Common myeloid progenitor, CD34-positive (primary cell): Measurements from ENCODE around the gene CELF2.
"Not testable (repeated sequence)": the region's sequence is repeated elsewhere in the genome, so short reads cannot be mapped to it uniquely, and the experiment has no call there.

Experiments used
- CTCF ChIA-PET: fragments of 350-600 bp; sonication (Branson Sonifier 250); formaldehyde crosslinking; loops from one replicate; lab custom pipeline; 2021; ENCODE audit warnings: antibody characterized with exemption; lab: Charles Lee
- POLR2A ChIA-PET: fragments of 350-600 bp; sonication (Branson Sonifier 250); formaldehyde crosslinking; loops from one replicate; lab custom pipeline; 2021; ENCODE audit warnings: antibody characterized with exemption; lab: Charles Lee
- DNase-seq, 3 donors: peaks; one replicate each; pipeline versions ENCODE4 v3.0.0 to v3.0.0-alpha.2; 2013
- H3K27ac ChIP-seq, 2 experiments: 1 replicate in 1 of 2; 2 replicates in 1 of 2; pipeline ENCODE4 v1.7.0; 2013; ENCODE audit warnings: inconsistent platforms in 2 of 2, low read length in 2 of 2, mild to moderate bottlenecking in 2 of 2, low read depth in 1 of 2, moderate library complexity in 1 of 2; ENCODE audit not compliant: severe bottlenecking in 2 of 2, insufficient read depth in 1 of 2, poor library complexity in 1 of 2
- H3K27me3 ChIP-seq, 5 experiments: replicated peaks in 2 of 5; 1 replicate in 3 of 5; 2 replicates in 2 of 5; pipeline versions ENCODE4 v1.6.1 to v1.7.0; 2013; ENCODE audit warnings: low read length in 4 of 5, mild to moderate bottlenecking in 2 of 5, moderate library complexity in 2 of 5, inconsistent platforms in 1 of 5; ENCODE audit not compliant: insufficient read depth in 5 of 5, control insufficient read depth in 4 of 5
- H3K36me3 ChIP-seq, 4 experiments: 1 replicate in 2 of 4; 2 replicates in 2 of 4; pipeline versions ENCODE4 v1.6.1 to v1.7.0; 2013; ENCODE audit warnings: low read length in 3 of 4, control low read depth in 1 of 4, mild to moderate bottlenecking in 1 of 4; ENCODE audit not compliant: control insufficient read depth in 4 of 4, insufficient read depth in 4 of 4
- H3K4me1 ChIP-seq, 4 experiments: 1 replicate in 3 of 4; 2 replicates in 1 of 4; pipeline versions ENCODE4 v1.6.1 to v1.7.1; 2013; ENCODE audit warnings: low read length in 3 of 4, mild to moderate bottlenecking in 3 of 4, control low read depth in 1 of 4, inconsistent platforms in 1 of 4, moderate library complexity in 1 of 4; ENCODE audit not compliant: control insufficient read depth in 4 of 4, insufficient read depth in 4 of 4; ENCODE audit errors: control extremely low read depth in 1 of 4
- H3K4me3 ChIP-seq, 7 experiments: 1 replicate in 4 of 7; 2 replicates in 3 of 7; pipeline versions ENCODE4 v1.5.1 to v1.7.0; 2013; ENCODE audit warnings: mild to moderate bottlenecking in 7 of 7, low read length in 6 of 7, moderate library complexity in 6 of 7, inconsistent platforms in 2 of 7, low read depth in 2 of 7, control low read depth in 1 of 7; ENCODE audit not compliant: insufficient read depth in 4 of 7, control insufficient read depth in 1 of 7; ENCODE audit errors: extremely low read depth in 1 of 7
- H3K9me3 ChIP-seq, 5 experiments: 1 replicate in 4 of 5; 2 replicates in 1 of 5; pipeline versions ENCODE4 v1.6.1 to v1.7.1; 2013; ENCODE audit warnings: low read length in 4 of 5, mild to moderate bottlenecking in 2 of 5, inconsistent platforms in 1 of 5, low read depth in 1 of 5, moderate library complexity in 1 of 5; ENCODE audit not compliant: control insufficient read depth in 4 of 5, insufficient read depth in 2 of 5; ENCODE audit errors: control extremely low read depth in 1 of 5
- WGBS: methylation state at CpG from one replicate; pipeline ENCODE4 v1.1.5; 2013; ENCODE audit not compliant: insufficient coverage; 5-methylcytosine and 5-hydroxymethylcytosine counted together

The CELF2 gene

GRCh38 chr10:11127017-11127416 lies 109.3 kb downstream of the CELF2 start:
- POLR2A ChIA-PET, H3K9me3 ChIP-seq, H3K36me3 ChIP-seq, H3K27ac ChIP-seq, H3K27me3 ChIP-seq, CTCF ChIA-PET, DNase-seq, H3K4me3 ChIP-seq: not testable (repeated sequence)
- H3K4me1 ChIP-seq, result peaks cover 2 to 19% (median 7%) of the 10 kb centered on the region in 4 experiments
- no CpG with 5 or more reads among the region's 4 CpGs for WGBS

DNA sequence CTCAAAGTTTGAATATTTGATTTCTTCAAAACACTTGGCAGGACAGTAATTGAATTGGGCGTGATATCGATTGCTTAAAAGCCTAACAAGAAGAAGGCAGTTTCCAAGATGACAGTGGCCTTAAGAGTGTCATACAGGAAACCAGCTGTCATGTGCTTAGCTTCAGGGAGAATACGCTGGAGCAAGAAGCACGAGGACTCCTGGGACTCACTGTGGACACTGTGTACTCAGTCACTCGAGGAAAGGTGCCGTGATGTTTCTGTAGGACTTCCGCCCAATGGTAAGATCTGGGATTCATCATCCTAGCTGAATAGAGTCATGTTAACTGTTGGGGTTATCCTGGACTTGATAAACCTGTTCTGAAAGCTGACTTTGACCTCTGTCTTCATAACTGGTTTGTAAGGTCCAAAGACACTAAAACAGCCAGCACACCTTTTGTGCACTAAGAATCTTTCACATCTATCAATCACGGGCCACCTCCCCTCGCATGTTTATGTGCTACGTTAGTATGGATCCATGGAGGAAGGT lies 113.5 kb downstream of the CELF2 start:
- Histone ChIP-seq H3K4me3 (no peak overlapping the region), H3K27me3 (no peaks in the 10 kb centered on the region), H3K36me3 (no peaks in the 10 kb centered on the region), H3K4me1 (peaks cover 2 to 16% (median 7%) of the 10 kb centered on the region in 4 experiments), H3K9me3 (peaks cover 0 to 2% (median 0%) of the 10 kb centered on the region in 5 experiments), H3K27ac (no peak overlapping the region)
- DNase-seq, result no peak
- ChIA-PET CTCF (interaction anchor here (1.0 to 1.6 kb wide), 4 partner anchors 9 to 17 kb away, joined by 3 to 4 read pairs (median 4); no protein-coding TSS in a partner anchor), POLR2A (interaction anchor here (0.9 kb wide), 2 partner anchors 10 to 22 kb away, joined by 3 to 4 read pairs; no protein-coding TSS in a partner anchor)
- 91% methylated on average over 7 of the region's 10 CpGs for WGBS

DNA sequence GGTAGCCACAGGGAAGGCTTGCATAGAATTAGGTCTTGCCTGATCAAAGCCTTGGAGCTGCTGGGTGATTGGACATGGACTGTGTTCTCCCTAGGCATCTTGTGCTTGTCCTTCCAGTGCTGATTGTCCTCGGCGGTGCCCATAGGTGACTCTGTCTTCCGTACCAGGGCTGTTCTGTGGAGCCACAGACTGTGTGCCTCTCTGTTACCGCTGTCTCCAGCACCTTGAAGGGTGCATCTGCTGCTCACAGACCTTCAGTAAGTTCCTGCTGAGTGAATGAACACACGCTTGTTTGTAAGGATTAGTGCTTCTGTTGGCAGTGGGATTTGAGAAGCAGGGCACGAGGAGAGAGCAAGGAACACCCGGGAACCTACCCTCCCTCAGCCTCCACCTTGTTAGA lies 116.7 kb downstream of the CELF2 start:
- H3K4me3 ChIP-seq, result no peak overlapping the region
- H3K27me3 ChIP-seq, result no peaks in the 10 kb centered on the region
- H3K4me1 ChIP-seq, result peaks cover 2 to 18% (median 9%) of the 10 kb centered on the region in 4 experiments
- ChIA-PET CTCF (no interaction called here), POLR2A (no interaction called here)
- WGBS, result 98% methylated on average over 5 of the region's 7 CpGs
- no peak for DNase-seq
- no peaks in the 10 kb centered on the region for H3K36me3 ChIP-seq
- no peaks in the 10 kb centered on the region for H3K9me3 ChIP-seq
- H3K27ac ChIP-seq, result no peak overlapping the region

GRCh38 chr10:11135709-11136108 lies 118.0 kb downstream of the CELF2 start:
- DNase-seq, result no peak
- ChIA-PET POLR2A (no interaction called here), CTCF (no interaction called here)
- H3K4me1 ChIP-seq, result peaks cover 2 to 26% (median 17%) of the 10 kb centered on the region in 4 experiments
- no peaks in the 10 kb centered on the region for H3K36me3 ChIP-seq
- H3K27ac ChIP-seq, result no peak overlapping the region
- H3K9me3 ChIP-seq, result no peaks in the 10 kb centered on the region
- 71% methylated on average over 1 of the region's 2 CpGs for WGBS
- H3K27me3 ChIP-seq, result no peaks in the 10 kb centered on the region
- H3K4me3 ChIP-seq, result no peak overlapping the region

DNA sequence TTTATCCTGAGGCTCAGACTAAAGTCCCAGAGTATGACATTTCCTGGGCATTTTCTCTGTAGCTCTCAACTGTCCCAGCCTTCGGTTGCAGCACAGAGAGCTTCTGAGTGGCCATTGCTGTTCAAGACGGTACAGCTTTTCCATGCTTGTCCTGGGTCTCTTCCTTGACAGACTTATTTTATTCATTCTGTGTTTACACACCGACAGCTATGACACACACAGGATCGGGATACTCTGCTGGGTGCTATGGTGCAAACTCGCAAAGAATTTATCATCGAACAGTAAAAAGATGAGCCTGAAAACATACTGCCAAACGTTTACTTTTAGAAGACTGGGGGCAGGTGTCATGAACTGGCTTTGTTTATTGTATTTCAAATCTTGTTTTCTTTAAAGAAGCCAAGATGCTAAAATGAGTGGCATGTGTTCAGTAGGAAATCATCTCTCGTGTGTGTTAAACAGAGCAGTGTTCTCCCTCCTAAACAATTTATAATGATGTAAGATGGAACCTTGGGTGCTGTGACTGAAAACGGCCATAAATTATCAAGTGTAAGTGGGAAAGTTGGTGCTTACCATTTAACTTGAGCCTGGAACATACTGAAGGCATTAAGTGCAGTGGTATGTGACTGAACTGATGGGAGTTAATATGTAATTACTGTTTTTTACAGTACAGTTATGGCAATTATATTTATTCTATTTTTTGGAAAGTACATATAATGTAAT lies 120.8 kb downstream of the CELF2 start:
- 96% methylated on average over 7 of the region's 9 CpGs for WGBS
- no peak overlapping the region for H3K27ac ChIP-seq
- H3K9me3 ChIP-seq, result no peaks in the 10 kb centered on the region
- no peaks in the 10 kb centered on the region for H3K27me3 ChIP-seq
- CTCF ChIA-PET, result interaction anchor here (0.7 kb wide), 1 partner anchor 9 kb away, joined by 3 read pairs; no protein-coding TSS in a partner anchor
- peaks cover 10 to 41% (median 34%) of the 10 kb centered on the region in 4 experiments for H3K4me1 ChIP-seq
- H3K36me3 ChIP-seq, result no peaks in the 10 kb centered on the region
- no peak overlapping the region for H3K4me3 ChIP-seq
- POLR2A ChIA-PET, result no interaction called here
- DNase-seq, result no peak

GRCh38 chr10:11140963-11141362 lies 123.3 kb downstream of the CELF2 start:
- POLR2A ChIA-PET, result interaction anchor here (0.7 to 4.4 kb wide), 6 partner anchors 10 to 41 kb away, joined by 3 to 62 read pairs (median 5); no protein-coding TSS in a partner anchor
- no peaks in the 10 kb centered on the region for H3K27me3 ChIP-seq
- H3K36me3 ChIP-seq, result no peaks in the 10 kb centered on the region
- peaks cover 26 to 66% (median 58%) of the 10 kb centered on the region in 4 experiments for H3K4me1 ChIP-seq
- no peaks in the 10 kb centered on the region for H3K9me3 ChIP-seq
- peak overlapping the region in 4 of 7 experiments; percentile 15 to 37 (median 25) for H3K4me3 ChIP-seq
- CTCF ChIA-PET, result interaction anchor here (1.1 to 3.4 kb wide), 10 partner anchors 10 to 75 kb away, joined by 3 to 24 read pairs (median 4); no protein-coding TSS in a partner anchor
- WGBS, result 70% methylated on average over 4 of the region's 6 CpGs
- H3K27ac ChIP-seq, result peak overlapping the region; percentile 69 to 90
- DNase-seq, result peak in 2 of 3 donors; percentile 46 to 63
